Brain microvascular endothelial cell (primary cell): Measurements from ENCODE around the gene GPR68.

Experiments
- DNase-seq: peaks from one replicate; pipeline ENCODE4 v3.0.0-alpha.2; 2020
- H3K27ac ChIP-seq: fragments of 250-450 bp; sonication (Bioruptor Pico); 2 replicates; pipeline ENCODE4 v1.5.1; 2020; ENCODE audit warnings: mild to moderate bottlenecking, moderate library complexity
- H3K27me3 ChIP-seq: fragments of 250-450 bp; sonication (Bioruptor Pico); replicated peaks from 2 replicates; pipeline ENCODE4 v1.5.1; 2020; ENCODE audit warnings: mild to moderate bottlenecking
- H3K36me3 ChIP-seq: fragments of 250-450 bp; sonication (Bioruptor Pico); replicated peaks from 2 replicates; pipeline ENCODE4 v1.5.1; 2020; ENCODE audit warnings: mild to moderate bottlenecking
- H3K4me3 ChIP-seq: 2 replicates; pipeline ENCODE4 v1.5.1; 2011; ENCODE audit warnings: low read depth, mild to moderate bottlenecking, control low read depth, low read length, moderate library complexity
- in situ Hi-C: cut with HindIII; loops from 2 replicates; pipeline ENCODE4 v1.10.0; 2017; ENCODE audit warnings: low sequenced_read_pairs, low pct_ligation_motif_present
- TF ChIP-seq, protein P1 (sequence below): IDR thresholded peaks from 2 replicates; pipeline ENCODE4 v1.5.1; 2011; ENCODE audit warnings: low read depth, mild to moderate bottlenecking, moderate library complexity, low read length, control low read depth, inconsistent platforms; ENCODE audit errors: missing control alignments

The GPR68 gene

DNA sequence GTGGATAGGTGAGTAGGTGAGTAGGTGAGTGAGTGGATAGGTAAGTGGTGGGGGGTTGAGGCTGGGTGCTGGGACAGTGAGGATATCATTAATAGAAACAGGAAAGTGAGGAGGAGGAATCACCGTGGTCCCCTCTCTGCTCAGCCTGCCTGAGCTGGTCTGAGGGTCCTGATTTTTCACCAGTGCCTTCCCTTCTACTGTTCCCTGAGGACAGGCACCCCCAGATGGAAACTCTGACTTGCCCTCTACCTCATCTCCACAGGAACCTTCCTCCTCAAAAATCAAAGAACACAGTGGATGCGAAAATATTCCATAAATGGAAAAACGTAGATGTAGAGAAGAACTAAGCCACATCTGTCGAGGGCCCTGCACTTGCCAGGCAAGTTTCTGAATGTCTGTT, 1.9 kb downstream of the GPR68 start:
- in situ Hi-C loops, result no loop called here
- no peak for DNase-seq
- H3K27me3 ChIP-seq, result no peaks in the 10 kb centered on the region
- no peaks in the 10 kb centered on the region for H3K36me3 ChIP-seq
- TF ChIP-seq, protein P1, sequence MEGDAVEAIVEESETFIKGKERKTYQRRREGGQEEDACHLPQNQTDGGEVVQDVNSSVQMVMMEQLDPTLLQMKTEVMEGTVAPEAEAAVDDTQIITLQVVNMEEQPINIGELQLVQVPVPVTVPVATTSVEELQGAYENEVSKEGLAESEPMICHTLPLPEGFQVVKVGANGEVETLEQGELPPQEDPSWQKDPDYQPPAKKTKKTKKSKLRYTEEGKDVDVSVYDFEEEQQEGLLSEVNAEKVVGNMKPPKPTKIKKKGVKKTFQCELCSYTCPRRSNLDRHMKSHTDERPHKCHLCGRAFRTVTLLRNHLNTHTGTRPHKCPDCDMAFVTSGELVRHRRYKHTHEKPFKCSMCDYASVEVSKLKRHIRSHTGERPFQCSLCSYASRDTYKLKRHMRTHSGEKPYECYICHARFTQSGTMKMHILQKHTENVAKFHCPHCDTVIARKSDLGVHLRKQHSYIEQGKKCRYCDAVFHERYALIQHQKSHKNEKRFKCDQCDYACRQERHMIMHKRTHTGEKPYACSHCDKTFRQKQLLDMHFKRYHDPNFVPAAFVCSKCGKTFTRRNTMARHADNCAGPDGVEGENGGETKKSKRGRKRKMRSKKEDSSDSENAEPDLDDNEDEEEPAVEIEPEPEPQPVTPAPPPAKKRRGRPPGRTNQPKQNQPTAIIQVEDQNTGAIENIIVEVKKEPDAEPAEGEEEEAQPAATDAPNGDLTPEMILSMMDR, result no peak
- H3K27ac ChIP-seq, result no peak overlapping the region
- no peak overlapping the region for H3K4me3 ChIP-seq

DNA sequence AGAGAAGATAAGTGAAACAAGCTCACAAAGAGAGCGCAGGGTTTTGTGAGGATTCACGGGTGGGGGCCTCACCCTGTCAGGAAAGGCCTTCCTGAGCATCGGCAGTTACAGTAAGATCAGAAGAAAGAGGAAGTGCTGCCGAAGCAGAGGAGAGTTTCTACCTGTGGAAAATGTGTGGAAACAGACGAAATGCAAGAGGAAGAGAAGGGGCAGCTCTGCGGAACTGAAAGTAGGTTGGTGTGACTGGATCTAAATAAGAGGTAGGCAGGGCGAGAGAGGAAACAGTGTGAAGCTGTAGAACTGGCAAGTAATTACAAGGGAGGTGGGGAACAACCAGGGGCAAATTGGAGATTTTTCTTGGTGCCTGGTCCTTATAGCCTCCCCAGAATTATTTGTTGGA, 2.6 kb downstream of the GPR68 start:
- Histone ChIP-seq H3K27me3 (no peaks in the 10 kb centered on the region), H3K36me3 (no peaks in the 10 kb centered on the region), H3K4me3 (no peak overlapping the region), H3K27ac (no peak overlapping the region)
- DNase-seq, result no peak
- TF ChIP-seq, protein P1, result no peak
- in situ Hi-C loops, result no loop called here

DNA sequence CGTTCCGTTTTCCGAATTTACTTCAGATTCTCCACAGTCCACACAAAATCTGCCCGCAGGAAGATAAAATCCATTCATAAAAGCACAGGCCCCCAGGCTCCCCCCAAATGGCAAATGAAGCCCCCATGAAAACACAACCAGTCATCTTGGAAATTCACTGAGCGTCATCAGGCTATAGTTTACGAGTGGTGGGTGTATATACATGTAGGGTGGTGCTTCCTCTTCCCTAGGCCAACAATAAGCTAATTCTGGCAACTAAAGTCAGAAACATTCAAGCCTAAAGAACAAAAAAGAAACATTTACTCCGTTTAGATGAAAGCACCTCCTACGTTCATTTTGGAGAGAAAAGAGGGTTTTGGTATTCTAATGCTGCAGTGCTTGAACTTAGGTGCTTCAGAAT, 5.8 kb downstream of the GPR68 start:
- in situ Hi-C loops, result no loop called here
- no peaks in the 10 kb centered on the region for H3K36me3 ChIP-seq
- no peak overlapping the region for H3K27ac ChIP-seq
- TF ChIP-seq, protein P1, result no peak
- no peak for DNase-seq
- H3K4me3 ChIP-seq, result no peak overlapping the region
- no peaks in the 10 kb centered on the region for H3K27me3 ChIP-seq

DNA sequence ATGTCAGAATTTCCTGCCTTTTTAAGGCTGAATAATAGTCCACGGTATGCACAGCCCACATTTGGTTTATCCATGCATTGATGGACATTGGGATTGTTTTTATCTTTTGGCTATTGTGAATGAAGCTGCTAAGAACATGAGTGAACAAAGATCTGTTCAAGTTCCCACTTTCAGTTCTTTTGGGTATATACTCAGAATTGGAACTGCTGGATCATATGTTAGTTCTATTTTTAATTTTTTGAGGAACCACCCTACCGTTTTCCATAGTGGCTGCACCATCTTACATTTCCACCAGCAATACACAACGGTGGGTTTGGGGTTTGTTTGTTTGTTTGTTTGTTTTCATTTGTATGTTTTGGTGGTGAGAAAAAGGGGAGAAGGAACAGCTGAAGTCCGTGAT, 6.4 kb downstream of the GPR68 start:
- in situ Hi-C loops, result no loop called here

DNA sequence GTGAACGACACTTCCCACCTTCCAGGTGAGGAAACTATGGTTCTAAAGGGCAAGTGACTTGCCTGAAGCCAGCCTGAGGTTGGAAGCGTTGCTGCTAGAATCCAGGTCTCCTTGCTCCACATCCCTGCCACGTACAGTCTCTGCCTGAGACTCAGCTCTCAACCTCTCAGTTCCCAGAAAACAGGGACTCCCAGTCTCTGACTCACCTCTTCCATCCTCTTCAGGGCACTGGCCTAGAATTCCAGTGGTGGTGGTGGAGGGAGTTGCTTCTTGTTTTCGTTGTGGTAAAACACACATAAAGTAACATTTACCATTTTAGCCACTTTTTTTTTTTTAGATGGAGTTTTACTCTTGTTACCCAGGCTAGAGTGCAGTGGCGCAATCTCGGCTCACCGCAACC, 7.3 kb downstream of the GPR68 start:
- Histone ChIP-seq H3K36me3 (no peaks in the 10 kb centered on the region), H3K4me3 (no peak overlapping the region), H3K27ac (no peak overlapping the region), H3K27me3 (no peaks in the 10 kb centered on the region)
- peak; percentile 75 for DNase-seq
- TF ChIP-seq, protein P1, result no peak
- in situ Hi-C loops, result no loop called here

More for the DNA sequence above, 6.4 kb downstream of the GPR68 start:
- Histone ChIP-seq H3K36me3 (no peaks in the 10 kb centered on the region), H3K27me3 (no peaks in the 10 kb centered on the region), H3K4me3 (no peak overlapping the region), H3K27ac (no peak overlapping the region)
- no peak for DNase-seq
- TF ChIP-seq, protein P1, result no peak

DNA sequence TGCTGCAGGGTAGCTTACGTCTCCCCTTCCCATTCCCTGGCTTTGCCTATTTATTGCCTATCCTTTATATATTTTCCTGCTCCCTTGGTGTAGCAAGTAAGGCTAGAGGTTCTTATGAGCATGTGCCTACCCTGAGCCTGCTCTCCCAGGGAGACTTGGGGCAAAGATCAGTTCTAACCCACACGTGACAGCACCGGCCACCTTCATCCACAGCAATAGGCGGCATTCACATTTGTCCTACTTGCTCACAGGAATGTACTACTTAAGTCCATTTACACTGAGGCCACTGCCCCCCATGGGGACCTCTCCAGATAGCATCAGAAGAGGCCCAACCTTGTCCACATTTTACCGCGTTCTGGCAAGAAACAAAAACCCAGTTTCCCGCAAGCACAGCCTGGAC, 8.7 kb downstream of the GPR68 start:
- TF ChIP-seq, protein P1, result no peak
- Histone ChIP-seq H3K27me3 (no peaks in the 10 kb centered on the region), H3K27ac (no peak overlapping the region), H3K36me3 (no peaks in the 10 kb centered on the region), H3K4me3 (no peak overlapping the region)
- in situ Hi-C loops, result no loop called here
- DNase-seq, result no peak
